GM18951 (cell line): ENCODE data around the gene SYNDIG1.

Experiments
- POLR2A ChIP-seq: IDR thresholded peaks from 4 replicates; pipeline ENCODE4 v1.6.1; 2011; ENCODE audit warnings: mild to moderate bottlenecking; ENCODE audit not compliant: insufficient read length, insufficient read depth; ENCODE audit errors: extremely low read depth
- in situ Hi-C: fragments of 300-500 bp; cut with MboI; formaldehyde crosslinking; loops from one replicate; pipeline ENCODE4 v1.12.0; 2022; ENCODE audit warnings: low sequenced_read_pairs, mixed read lengths, inconsistent platforms; ENCODE audit not compliant: unreplicated experiment

Gene SYNDIG1

GRCh38 chr20:24708411-24709295 lies 239.2 kb downstream of the SYNDIG1 start:
- in situ Hi-C loops: no loop called here
- no peak for TF ChIP-seq POLR2A
